IMR-90 (cell line): ENCODE data around the gene POLR1C.

Experiments
- CEBPB ChIP-seq: IDR thresholded peaks from 2 replicates; pipeline ENCODE4 v1.6.1; 2012; ENCODE audit warnings: low read depth, low read length, improper control_type of control experiment
- CTCF ChIP-seq: conservative IDR thresholded peaks from 2 replicates; pipeline ENCODE4 v1.5.1; 2012; ENCODE audit warnings: mild to moderate bottlenecking, low read depth, low read length, improper control_type of control experiment
- MAZ ChIP-seq: IDR thresholded peaks from 2 replicates; pipeline ENCODE4 v1.6.1; 2012; ENCODE audit warnings: low read depth, mild to moderate bottlenecking, low read length, improper control_type of control experiment, moderate library complexity, borderline replicate concordance
- POLR2A ChIP-seq: IDR thresholded peaks from 2 replicates; pipeline ENCODE4 v1.6.1; 2012; ENCODE audit warnings: mild to moderate bottlenecking, low read depth, low read length
- SMC3 ChIP-seq: fragments of 150-350 bp; IDR thresholded peaks from 2 replicates; pipeline ENCODE4 v1.6.1; 2016; ENCODE audit warnings: low read depth, mild to moderate bottlenecking, antibody characterized with exemption, low read length, moderate library complexity

DNA sequence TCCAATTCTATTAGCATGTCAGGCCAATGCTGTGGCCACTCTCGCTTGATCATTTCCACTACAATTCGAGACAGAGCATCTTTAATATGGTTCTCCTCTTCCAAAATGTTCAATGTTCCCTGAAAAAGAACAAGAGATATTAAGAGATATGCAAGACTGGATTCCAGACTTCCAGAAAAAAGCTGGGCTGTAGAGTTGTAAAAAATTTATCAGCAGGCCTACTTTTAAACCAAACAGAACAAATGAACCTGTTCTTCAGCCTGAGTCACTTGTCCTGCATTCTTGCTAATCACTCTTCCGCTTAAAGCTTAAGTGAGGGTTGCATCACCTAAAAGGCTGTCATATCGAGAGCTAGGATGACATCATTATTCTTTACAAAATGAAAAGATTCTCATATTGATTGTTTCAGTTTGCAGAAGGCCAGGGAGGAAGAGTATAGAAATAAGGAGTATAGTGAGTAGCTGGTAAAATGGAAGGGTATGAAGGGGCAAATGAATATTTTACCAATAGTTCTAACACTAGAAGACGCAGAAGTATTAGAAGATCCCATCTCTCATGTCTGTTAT lies 54.1 kb downstream of the POLR1C start:
- peak; percentile 75; the same call in 1 of the 2 replicates for TF ChIP-seq CEBPB
- TF ChIP-seq POLR2A = no peak
- no peak for TF ChIP-seq CTCF
- TF ChIP-seq SMC3 = no peak
- TF ChIP-seq MAZ = no peak
